Rectal smooth muscle tissue (tissue), 1 donor: Measurements from ENCODE around the gene STAMBPL1.
A peak's percentile ranks its signal among the peaks of the same experiment; 100 is the strongest.

Source experiments
- H3K27ac ChIP-seq: one replicate; pipeline ENCODE4 v1.7.0; 2013; ENCODE audit warnings: low read depth, low read length, inconsistent platforms
- H3K27me3 ChIP-seq: one replicate; pipeline ENCODE4 v1.7.0; 2013; ENCODE audit warnings: low read length; ENCODE audit not compliant: control insufficient read depth, insufficient read depth
- H3K36me3 ChIP-seq: one replicate; pipeline ENCODE4 v1.7.0; 2013; ENCODE audit warnings: low read length; ENCODE audit not compliant: control insufficient read depth, insufficient read depth
- H3K4me1 ChIP-seq: one replicate; pipeline ENCODE4 v1.7.0; 2013; ENCODE audit warnings: low read length; ENCODE audit not compliant: control insufficient read depth, insufficient read depth
- H3K4me3 ChIP-seq: one replicate; pipeline ENCODE4 v1.7.0; 2013; ENCODE audit warnings: low read length
- H3K9ac ChIP-seq: one replicate; pipeline ENCODE4 v1.7.0; 2013; ENCODE audit warnings: low read length

The STAMBPL1 gene

DNA sequence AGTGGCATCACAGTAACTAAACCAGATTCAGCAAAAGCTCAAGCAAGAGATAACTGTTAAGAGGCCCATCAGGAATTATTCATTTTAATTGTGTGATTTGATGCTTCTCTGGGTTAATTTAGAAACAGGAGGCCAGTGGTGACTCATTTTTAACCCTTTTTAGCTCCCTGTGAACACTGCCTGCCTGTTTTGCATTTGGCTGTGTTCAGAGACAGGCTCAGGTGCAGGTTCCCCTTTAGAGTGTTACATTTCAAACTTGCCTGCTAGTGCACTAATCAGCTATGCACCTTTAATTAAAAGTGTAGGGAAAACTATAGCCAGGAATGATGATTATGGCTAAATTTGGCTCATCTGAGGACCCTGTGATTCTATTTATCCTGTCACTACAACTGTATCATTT lies 6.5 kb downstream of the STAMBPL1 start:
- no peaks in the 10 kb centered on the region for H3K36me3 ChIP-seq
- H3K27me3 ChIP-seq: no peaks in the 10 kb centered on the region
- no peak overlapping the region for H3K9ac ChIP-seq
- H3K27ac ChIP-seq: no peak overlapping the region
- peaks cover 5% of the 10 kb centered on the region for H3K4me1 ChIP-seq
- H3K4me3 ChIP-seq: no peak overlapping the region

DNA sequence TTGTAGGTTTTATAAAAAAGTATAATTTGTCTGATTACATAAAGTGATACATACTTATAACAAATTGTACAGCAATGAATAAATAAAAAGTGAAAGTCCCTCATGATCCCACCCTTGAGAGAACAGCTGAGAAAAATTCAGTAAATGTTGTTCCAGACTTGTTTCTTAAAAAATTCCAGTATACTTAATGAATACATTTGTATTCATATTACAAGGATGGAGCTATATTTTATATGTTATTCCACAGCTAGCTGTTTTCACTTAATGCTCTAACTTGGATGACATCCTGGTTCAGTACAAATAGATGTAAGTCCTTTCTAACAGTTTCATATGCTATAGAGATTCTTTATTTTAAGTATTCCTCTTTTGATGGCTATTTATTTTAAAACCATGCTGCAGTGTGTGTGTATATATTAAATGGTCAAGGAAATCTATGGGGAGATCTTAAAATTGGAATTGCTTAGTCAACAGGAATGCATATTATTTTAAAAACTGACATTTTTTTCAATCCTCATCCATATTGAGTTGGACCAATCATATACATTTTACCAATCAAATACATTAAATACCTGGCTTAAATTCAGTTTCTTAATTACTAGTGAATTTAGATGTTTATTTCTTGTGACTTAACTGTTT lies 8.9 kb downstream of the STAMBPL1 start:
- no peaks in the 10 kb centered on the region for H3K27me3 ChIP-seq
- H3K9ac ChIP-seq: no peak overlapping the region
- H3K27ac ChIP-seq: no peak overlapping the region
- H3K36me3 ChIP-seq: no peaks in the 10 kb centered on the region
- no peak overlapping the region for H3K4me3 ChIP-seq
- H3K4me1 ChIP-seq: peaks cover 2% of the 10 kb centered on the region

DNA sequence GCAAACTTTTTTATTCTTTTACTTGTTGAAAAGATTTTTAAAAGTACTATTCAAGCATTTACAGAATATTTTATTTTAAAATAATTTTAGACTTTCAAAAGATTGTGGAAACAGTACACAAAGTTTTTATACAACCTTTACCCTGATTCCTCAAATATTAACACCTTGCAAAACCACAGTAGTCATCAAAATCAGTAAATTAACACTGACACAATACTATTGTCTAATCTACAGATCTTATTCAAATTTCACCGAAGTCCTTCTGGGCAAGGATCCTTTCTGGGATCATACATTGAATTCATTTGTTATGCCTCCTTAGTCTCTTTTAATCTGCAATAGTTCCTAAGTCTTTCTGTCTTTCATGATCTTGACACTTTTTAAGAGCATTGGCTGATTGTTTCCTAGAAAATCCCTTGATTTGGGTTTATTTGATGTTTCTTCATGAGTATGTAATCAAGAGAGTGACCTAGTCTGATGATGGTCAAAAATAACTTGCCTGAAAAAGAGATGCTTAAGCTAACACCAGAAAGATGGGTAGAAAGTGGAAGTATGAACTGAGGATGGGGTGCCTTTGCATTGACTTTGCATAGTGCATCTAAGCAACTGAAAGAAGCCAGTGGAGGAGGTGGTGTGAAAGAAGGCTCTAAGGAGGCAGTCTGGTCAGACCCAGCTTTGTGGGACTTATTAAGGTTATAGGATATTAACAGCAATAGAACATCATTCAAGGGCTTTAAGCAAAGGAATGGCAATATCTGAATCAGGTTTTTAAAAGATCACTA lies 9.7 kb downstream of the STAMBPL1 start:
- Histone ChIP-seq H3K9ac (no peak overlapping the region), H3K4me3 (no peak overlapping the region), H3K27me3 (no peaks in the 10 kb centered on the region), H3K36me3 (peaks cover 2% of the 10 kb centered on the region), H3K4me1 (peaks cover 2% of the 10 kb centered on the region), H3K27ac (no peak overlapping the region)

DNA sequence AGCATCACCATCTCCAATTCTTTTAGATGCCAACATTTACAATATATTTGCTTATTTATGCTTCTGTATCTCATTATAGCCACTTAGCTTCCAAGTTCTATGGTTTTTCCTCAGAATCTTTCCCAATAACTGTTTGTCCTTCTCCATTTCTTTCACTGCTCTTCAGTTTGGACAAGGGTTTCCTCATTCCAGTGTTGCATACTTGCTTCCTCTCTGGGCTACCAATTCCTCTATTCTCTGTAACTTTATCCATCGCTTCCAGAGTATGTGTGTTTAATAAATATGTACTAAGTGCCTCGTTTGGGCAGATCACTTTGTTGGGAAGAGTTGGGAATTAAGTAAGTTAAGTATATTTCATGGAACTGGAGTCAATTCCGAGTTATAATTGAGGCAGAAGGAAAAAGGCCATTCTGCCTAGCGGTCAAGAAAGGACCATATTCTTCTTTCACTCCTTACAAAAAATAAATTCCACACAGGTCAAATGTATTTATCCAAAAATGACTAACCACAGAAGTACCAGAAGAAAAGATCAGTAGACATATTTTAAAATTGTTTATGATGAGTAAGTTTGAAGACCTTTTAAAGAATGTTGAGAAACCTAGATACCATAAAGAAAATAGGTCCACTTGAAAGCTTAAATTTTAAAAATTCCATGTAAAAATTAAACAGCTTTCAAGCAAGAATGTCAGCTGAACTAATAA lies 10.8 kb downstream of the STAMBPL1 start:
- Histone ChIP-seq H3K9ac (no peak overlapping the region), H3K4me1 (peaks cover 2% of the 10 kb centered on the region), H3K27me3 (no peaks in the 10 kb centered on the region)

GRCh38 chr10:88892222-88892967 lies 12.3 kb downstream of the STAMBPL1 start:
- no peak overlapping the region for H3K27ac ChIP-seq
- peaks cover 4% of the 10 kb centered on the region for H3K4me1 ChIP-seq
- H3K9ac ChIP-seq: no peak overlapping the region

More for the DNA sequence above, 10.8 kb downstream of the STAMBPL1 start:
- no peak overlapping the region for H3K27ac ChIP-seq
- peaks cover 6% of the 10 kb centered on the region for H3K36me3 ChIP-seq
- H3K4me3 ChIP-seq: no peak overlapping the region

GRCh38 chr10:88893611-88894010 lies 13.6 kb downstream of the STAMBPL1 start:
- no peak overlapping the region for H3K9ac ChIP-seq
- H3K27ac ChIP-seq: no peak overlapping the region
- no peak overlapping the region for H3K4me3 ChIP-seq
- H3K4me1 ChIP-seq: peaks cover 3% of the 10 kb centered on the region
- peaks cover 6% of the 10 kb centered on the region for H3K36me3 ChIP-seq
- H3K27me3 ChIP-seq: no peaks in the 10 kb centered on the region

More at GRCh38 chr10:88892222-88892967, 12.3 kb downstream of the STAMBPL1 start:
- Histone ChIP-seq H3K27me3 (no peaks in the 10 kb centered on the region), H3K4me3 (no peak overlapping the region), H3K36me3 (peaks cover 6% of the 10 kb centered on the region)

- Histone ChIP-seq H3K36me3 (peaks cover 6% of the 10 kb centered on the region), H3K9ac (no peak overlapping the region), H3K27ac (no peak overlapping the region), H3K4me3 (peak overlapping the region; percentile 21), H3K4me1 (peaks cover 3% of the 10 kb centered on the region), H3K27me3 (no peaks in the 10 kb centered on the region)
These were observed 15.2 kb downstream of the STAMBPL1 start for GRCh38 chr10:88895250-88895649.

- Histone ChIP-seq H3K4me3 (no peak overlapping the region), H3K27me3 (no peaks in the 10 kb centered on the region), H3K9ac (no peak overlapping the region), H3K4me1 (peaks cover 3% of the 10 kb centered on the region), H3K36me3 (peaks cover 6% of the 10 kb centered on the region), H3K27ac (peak overlapping the region; percentile 56)
These were observed 16.4 kb downstream of the STAMBPL1 start for GRCh38 chr10:88896372-88896993.

DNA sequence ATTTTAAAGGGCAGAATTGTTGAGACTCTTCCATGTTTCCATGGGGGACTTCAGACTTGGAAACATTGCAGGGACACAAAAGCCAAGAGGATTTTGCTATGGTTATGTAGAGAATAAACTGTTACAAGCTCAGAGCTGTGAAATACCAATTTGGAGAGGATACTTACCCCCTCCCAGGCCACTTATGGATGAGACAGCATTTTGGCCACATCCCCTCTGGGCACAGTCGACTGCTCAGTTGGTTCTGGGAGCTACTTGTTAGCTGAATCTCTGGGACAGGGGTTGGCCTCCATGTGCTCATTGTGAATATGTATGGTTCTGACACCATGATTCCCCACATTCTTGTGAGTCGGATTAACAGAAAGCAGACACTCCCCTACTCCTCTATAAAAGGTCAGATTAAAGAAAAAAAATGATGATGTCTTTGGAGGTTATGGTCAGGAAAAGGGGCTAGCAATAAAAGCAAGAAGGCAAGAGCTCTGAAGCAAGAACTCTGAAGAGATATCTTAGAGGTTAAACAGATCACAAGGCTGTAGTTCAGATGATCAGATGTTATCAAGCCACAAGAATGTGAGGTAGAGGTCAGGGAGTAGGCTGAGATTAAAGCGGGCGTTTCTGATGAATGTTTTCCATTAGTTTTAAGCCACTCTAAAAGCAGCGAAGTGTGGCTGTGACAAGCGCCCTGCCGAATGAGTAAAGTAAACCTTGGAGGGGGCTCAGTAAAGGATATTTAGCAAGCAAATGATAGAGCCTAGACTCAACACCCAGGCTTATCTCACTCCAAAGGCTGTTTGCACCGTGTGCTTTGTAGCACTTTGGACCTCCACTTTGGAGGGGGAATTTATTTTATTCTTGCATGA lies 17.2 kb downstream of the STAMBPL1 start:
- H3K27me3 ChIP-seq: no peaks in the 10 kb centered on the region
- no peak overlapping the region for H3K4me3 ChIP-seq
- peaks cover 3% of the 10 kb centered on the region for H3K4me1 ChIP-seq
- H3K27ac ChIP-seq: peak overlapping the region; percentile 56
- H3K9ac ChIP-seq: no peak overlapping the region
- H3K36me3 ChIP-seq: peaks cover 6% of the 10 kb centered on the region

DNA sequence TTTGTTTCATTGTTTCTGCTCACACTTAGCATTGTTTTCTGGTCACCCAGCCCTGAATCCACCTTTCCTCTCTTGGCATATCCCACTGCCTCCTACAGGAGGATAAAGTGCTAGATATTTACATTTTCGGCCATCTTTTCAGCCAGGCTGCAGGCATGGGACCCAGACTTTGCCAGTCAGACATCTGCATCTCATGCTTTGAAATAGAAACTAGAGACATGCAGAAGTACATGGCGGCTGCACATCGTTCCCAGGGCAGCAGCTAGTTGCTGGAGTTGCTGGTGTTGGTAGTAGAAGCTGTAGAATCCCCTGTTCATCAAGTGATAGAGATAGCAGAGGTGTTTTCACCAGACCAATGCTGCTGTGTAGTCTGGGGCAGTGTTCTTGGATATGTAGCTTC lies 18.7 kb downstream of the STAMBPL1 start:
- Histone ChIP-seq H3K27ac (no peak overlapping the region), H3K27me3 (no peaks in the 10 kb centered on the region), H3K9ac (no peak overlapping the region), H3K4me1 (peaks cover 3% of the 10 kb centered on the region), H3K36me3 (peaks cover 6% of the 10 kb centered on the region), H3K4me3 (no peak overlapping the region)

GRCh38 chr10:88899886-88900285 lies 19.8 kb downstream of the STAMBPL1 start:
- H3K27ac ChIP-seq: no peak overlapping the region
- H3K36me3 ChIP-seq: peaks cover 4% of the 10 kb centered on the region
- H3K4me3 ChIP-seq: no peak overlapping the region
- no peak overlapping the region for H3K9ac ChIP-seq
- H3K4me1 ChIP-seq: peaks cover 3% of the 10 kb centered on the region
- H3K27me3 ChIP-seq: no peaks in the 10 kb centered on the region
